GM21619 (cell line): ENCODE results near the gene FBXO24.
"Not testable (repeated sequence)": the region's sequence is repeated elsewhere in the genome, so short reads cannot be mapped to it uniquely, and the experiment has no call there.

Source experiments
- ATAC-seq: cut with Tn5 transposase; IDR thresholded peaks from one replicate; pipeline ENCODE4 v1.9.1; 2021; ENCODE audit not compliant: unreplicated experiment

FBXO24 gene

GRCh38 chr7:100559127-100559526 is 27.0 kb upstream of the FBXO24 start:
- ATAC-seq: no peak

- no peak for ATAC-seq
Observed at GRCh38 chr7:100561491-100562194, 24.5 kb upstream of the FBXO24 start.

GRCh38 chr7:100562195-100563099 is 23.7 kb upstream of the FBXO24 start:
- no peak for ATAC-seq

GRCh38 chr7:100563100-100563564 is 23.0 kb upstream of the FBXO24 start:
- ATAC-seq: no peak

- ATAC-seq: no peak
Observed at GRCh38 chr7:100563809-100564400, 22.2 kb upstream of the FBXO24 start.

- not testable (repeated sequence) for ATAC-seq
Observed at GRCh38 chr7:100564405-100564804, 21.7 kb upstream of the FBXO24 start.

GRCh38 chr7:100565133-100565571 is 21.0 kb upstream of the FBXO24 start:
- no peak for ATAC-seq

GRCh38 chr7:100566018-100566531 is 20.1 kb upstream of the FBXO24 start:
- no peak for ATAC-seq

- no peak for ATAC-seq
Observed at GRCh38 chr7:100567031-100567730, 18.9 kb upstream of the FBXO24 start.

- ATAC-seq: no peak
Observed at GRCh38 chr7:100567751-100568175, 18.4 kb upstream of the FBXO24 start.

GRCh38 chr7:100568176-100568895 is 17.8 kb upstream of the FBXO24 start:
- ATAC-seq: no peak

- no peak for ATAC-seq
Observed at GRCh38 chr7:100568896-100569844, 17.0 kb upstream of the FBXO24 start.

- ATAC-seq: no peak
Observed at GRCh38 chr7:100570954-100571828, 14.9 kb upstream of the FBXO24 start.

GRCh38 chr7:100571829-100572116 is 14.4 kb upstream of the FBXO24 start:
- ATAC-seq: no peak

- ATAC-seq: no peak
Observed at GRCh38 chr7:100572281-100572948, 13.7 kb upstream of the FBXO24 start.

- no peak for ATAC-seq
Observed at GRCh38 chr7:100572949-100573675, 13.0 kb upstream of the FBXO24 start.
